GM18861 (cell line): ENCODE data around the gene ACSS1.

Source experiments
- ATAC-seq: cut with Tn5 transposase; IDR thresholded peaks from one replicate; pipeline ENCODE4 v1.9.1; 2021; ENCODE audit not compliant: unreplicated experiment

ACSS1 gene

GRCh38 chr20:24961384-24962181, 96.4 kb downstream of the ACSS1 start:
- no peak for ATAC-seq

GRCh38 chr20:24960861-24961260, 97.1 kb downstream of the ACSS1 start:
- ATAC-seq: no peak

- no peak for ATAC-seq
These were observed 97.6 kb downstream of the ACSS1 start for GRCh38 chr20:24960302-24960801.

- no peak for ATAC-seq
These were observed 98.2 kb downstream of the ACSS1 start for GRCh38 chr20:24959591-24960301.

- no peak for ATAC-seq
These were observed 99.2 kb downstream of the ACSS1 start for GRCh38 chr20:24958506-24959385.

GRCh38 chr20:24957326-24958016, 100.5 kb downstream of the ACSS1 start:
- ATAC-seq: no peak
